Right lobe of liver (tissue), 6 donors: Measurements from ENCODE around the gene PCLO. TPM values are rescaled to one million over a fixed set of nuclear protein-coding genes. Genes with fewer than 3 reads are reported as not detected.
A peak's percentile ranks its signal among the peaks of the same experiment; 100 is the strongest.

ENCODE experiments used
- ATAC-seq, 4 donors: fragments of 200-7000 bp; cut with Tn5 transposase; one replicate each; pipeline ENCODE4 v1.9.1; 2020; ENCODE audit warnings: mild to moderate bottlenecking in 4 of 4, moderate library complexity in 4 of 4
- DNase-seq, 3 donors: peaks; one replicate each; pipeline ENCODE4 v3.0.0-alpha.2; 2020
- H3K27ac ChIP-seq, 3 donors: fragments of 200-600 bp; one replicate each; pipeline ENCODE4 v1.8.0; 2022
- H3K27me3 ChIP-seq, 2 donors: fragments of 200-600 bp; one replicate each; pipeline ENCODE4 v1.8.0; 2022
- H3K36me3 ChIP-seq, 4 donors: fragments of 200-600 bp; sonication (generic) in 1 of 4; one replicate each; pipeline versions ENCODE4 v1.5.1 to v1.8.0; 2017 to 2022; ENCODE audit warnings: control low read depth in 1 of 4
- H3K4me1 ChIP-seq, 4 donors: fragments of 200-600 bp; sonication (generic) in 1 of 4; one replicate each; pipeline versions ENCODE4 v1.5.1 to v1.8.0; 2017 to 2022; ENCODE audit warnings: control low read depth in 1 of 4
- H3K4me3 ChIP-seq, 3 donors: fragments of 200-600 bp; one replicate each; pipeline ENCODE4 v1.8.0; 2022
- H3K9me3 ChIP-seq, 4 donors: fragments of 200-600 bp; sonication (generic) in 1 of 4; one replicate each; pipeline versions ENCODE4 v1.5.1 to v1.8.0; 2017 to 2022; ENCODE audit warnings: control low read depth in 1 of 4
- CTCF ChIP-seq, 4 donors: fragments of 200-600 bp in 3 of 4; fragments of 450-650 bp in 1 of 4; IDR thresholded peaks; one replicate each; pipeline versions ENCODE4 v1.5.1 to v1.8.0; 2016 to 2022; ENCODE audit warnings: antibody characterized with exemption in 4 of 4, mild to moderate bottlenecking in 2 of 4
- POLR2A ChIP-seq: fragments of 450-650 bp; IDR thresholded peaks from one replicate; pipeline ENCODE4 v1.6.1; 2017; ENCODE audit warnings: antibody characterized with exemption, mild to moderate bottlenecking
- WGBS: methylation state at CpG from one replicate; pipeline ENCODE4 v1.1.6; 2018; ENCODE audit warnings: low coverage, low lambda C conversion rate; ENCODE audit not compliant: insufficient coverage; ENCODE audit errors: missing lambda C conversion rate; 5-methylcytosine and 5-hydroxymethylcytosine counted together
- intact Hi-C, 2 donors: fragments of 100-400 bp; cut with DNase I; formaldehyde crosslinking; loops; one replicate each; pipeline versions ENCODE4 v1.11.2 to v1.14.1; 2022
- total RNA-seq, 6 experiments: library from RNA; depleted of rRNA in 2 of 6; stranded (reverse); fragments of >200 nt in 2 of 6; fragmentation: NEBNext Ultra II Directional in 3 of 6; extraction: Animal tissue kit (Norgen Biotek cat#: 25700) in 3 of 6; gene quantifications; one replicate each; pipeline versions ENCODE4 v1.1.0 to v1.2.4, GENCODE V29; 2016 to 2023
- donor health status: DM: no; HTN: yes; CAD: no.
- donor health status: DM: no; HTN: no; CAD: no.
- donor health status: DM: no; HTN: no; CAD: no.
- donor health status: DM: no; HTN: yes; CAD: no.
- donor health status: DM: no; HTN: yes; CAD: no.

Gene PCLO
- total RNA-seq, 6 experiments from 2014 or later = 0.22 to 1.1 (median 0.33) TPM

DNA sequence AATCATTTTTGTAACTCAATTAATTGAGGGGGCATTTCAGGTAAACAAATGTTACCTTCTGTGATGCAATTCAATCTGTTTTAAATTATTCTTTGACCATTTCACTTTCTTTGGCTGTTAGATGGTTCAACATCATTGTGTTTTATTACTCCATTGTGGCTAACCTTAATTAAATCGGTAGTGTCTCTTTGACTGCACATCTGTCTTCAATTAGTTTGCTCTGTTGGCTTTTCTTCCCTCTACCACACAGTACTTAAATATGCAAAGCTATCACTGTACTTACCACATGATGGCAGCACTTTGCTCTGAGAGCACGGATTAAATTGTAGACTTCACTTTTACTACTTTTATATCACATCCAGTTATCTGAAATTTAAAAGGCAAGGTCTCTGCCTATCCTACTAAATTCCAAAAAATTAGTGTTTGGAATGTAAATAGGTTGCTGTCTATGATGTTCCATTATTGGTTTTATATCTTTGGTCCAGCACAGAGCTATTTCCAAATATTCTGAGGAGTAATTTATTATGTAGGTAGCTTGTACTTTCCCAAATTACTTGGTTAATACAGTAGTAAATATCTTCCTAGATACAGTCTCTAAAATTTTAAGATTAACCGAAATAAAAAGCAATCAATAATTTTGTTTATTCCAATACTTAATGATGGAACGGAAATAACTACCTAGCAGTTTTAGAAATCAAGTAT lies 352.0 kb downstream of the PCLO start:
- Histone ChIP-seq H3K36me3 (no peaks in the 10 kb centered on the region), H3K4me1 (no peaks in the 10 kb centered on the region), H3K27ac (no peak overlapping the region), H3K9me3 (no peaks in the 10 kb centered on the region), H3K4me3 (no peak overlapping the region), H3K27me3 (no peaks in the 10 kb centered on the region)
- 13% methylated on average over 4 of the region's 4 CpGs for WGBS
- TF ChIP-seq CTCF (IDR thresholded peaks at IDR 0.05) (peak; percentile 38 to 62 (median 58)), POLR2A (no peak)
- ATAC-seq (peak; percentile 57 to 80 (median 74)), DNase-seq (no peak)
- intact Hi-C loops = no loop called here

DNA sequence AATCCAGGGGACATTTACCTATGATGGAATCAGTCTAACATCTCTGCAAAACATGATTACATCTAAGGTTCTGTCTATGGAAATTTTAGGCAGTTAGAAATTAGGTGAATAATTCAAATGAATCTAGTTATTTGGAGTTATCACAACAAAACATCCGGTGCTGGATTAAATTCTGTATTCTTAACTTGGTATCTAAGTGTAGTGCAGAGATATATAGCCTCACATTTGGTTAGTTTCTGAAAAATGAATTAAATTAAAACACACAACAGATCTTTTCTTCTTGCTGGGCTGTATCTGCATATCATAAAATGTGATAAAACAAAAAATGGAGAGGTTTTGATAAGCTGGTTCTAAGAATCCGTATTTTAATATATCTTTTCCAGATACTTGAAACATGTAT lies 354.1 kb downstream of the PCLO start:
- TF ChIP-seq CTCF (IDR thresholded peaks at IDR 0.05) (no peak), POLR2A (no peak)
- Histone ChIP-seq H3K4me1 (no peaks in the 10 kb centered on the region), H3K36me3 (no peaks in the 10 kb centered on the region), H3K27me3 (no peaks in the 10 kb centered on the region), H3K27ac (no peak overlapping the region), H3K9me3 (no peaks in the 10 kb centered on the region), H3K4me3 (no peak overlapping the region)
- intact Hi-C loops = no loop called here
- no peak for DNase-seq
- WGBS = 43% methylated on average over 2 of the region's 2 CpGs
- ATAC-seq = no peak

DNA sequence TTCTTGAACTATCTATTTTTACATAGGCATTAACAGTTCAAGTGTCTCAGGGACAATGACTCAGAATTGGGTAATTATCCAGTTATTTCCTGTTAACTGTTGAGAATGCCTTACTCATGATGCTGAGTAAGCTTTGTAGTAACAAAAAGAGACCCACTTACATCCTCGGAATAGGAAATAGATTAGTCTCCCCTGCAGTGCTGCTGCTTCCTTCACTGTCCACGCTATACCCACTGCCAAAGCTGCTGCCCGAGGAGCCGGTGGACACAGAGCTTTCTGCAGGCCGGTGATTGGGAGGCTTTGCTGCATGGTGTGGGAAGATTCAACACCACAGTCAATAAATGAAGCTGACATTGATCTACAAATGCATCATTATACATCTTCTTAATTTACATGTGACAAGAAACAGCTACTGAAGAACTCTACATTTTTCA lies 357.1 kb downstream of the PCLO start:
- WGBS = 27% methylated on average over 3 of the region's 5 CpGs
- no peak for TF ChIP-seq CTCF (IDR thresholded peaks at IDR 0.05)
- no peak for TF ChIP-seq POLR2A

GRCh38 chr7:82803411-82803810 lies 359.3 kb downstream of the PCLO start:
- H3K27ac ChIP-seq = no peak overlapping the region
- TF ChIP-seq POLR2A (no peak), CTCF (IDR thresholded peaks at IDR 0.05) (no peak)
- no peaks in the 10 kb centered on the region for H3K27me3 ChIP-seq
- H3K36me3 ChIP-seq = no peaks in the 10 kb centered on the region
- 46% methylated on average over 2 of the region's 2 CpGs for WGBS
- no peaks in the 10 kb centered on the region for H3K4me1 ChIP-seq
- intact Hi-C loops = no loop called here
- no peaks in the 10 kb centered on the region for H3K9me3 ChIP-seq
- DNase-seq (no peak), ATAC-seq (no peak)
- no peak overlapping the region for H3K4me3 ChIP-seq

More for the DNA sequence above, 357.1 kb downstream of the PCLO start:
- no peaks in the 10 kb centered on the region for H3K27me3 ChIP-seq
- intact Hi-C loops = no loop called here
- no peaks in the 10 kb centered on the region for H3K36me3 ChIP-seq
- H3K9me3 ChIP-seq = no peaks in the 10 kb centered on the region
- H3K4me3 ChIP-seq = no peak overlapping the region
- no peak overlapping the region for H3K27ac ChIP-seq
- H3K4me1 ChIP-seq = no peaks in the 10 kb centered on the region
- DNase-seq (no peak), ATAC-seq (peak in 1 of 4 donors; percentile 37)
